Naive thymus-derived CD4-positive, alpha-beta T cell (primary cell): ENCODE measurements around the gene EME1. TPM values are rescaled to one million over a fixed set of nuclear protein-coding genes. Genes with fewer than 3 reads are reported as not detected.
"Not testable (repeated sequence)": the region's sequence is repeated elsewhere in the genome, so short reads cannot be mapped to it uniquely, and the experiment has no call there.

Experiments
- ATAC-seq: fragments of 150-1000 bp; cut with Tn5 transposase; 2 replicates; pipeline ENCODE4 v1.10.0; 2021; ENCODE audit warnings: mild to moderate bottlenecking, moderate library complexity
- CTCF ChIA-PET: fragments of 350-600 bp; sonication (Branson Sonifier 250); formaldehyde crosslinking; loops from one replicate; lab custom pipeline; 2021; ENCODE audit warnings: antibody characterized with exemption; lab: Charles Lee
- POLR2A ChIA-PET: fragments of 350-600 bp; sonication (Branson Sonifier 250); formaldehyde crosslinking; loops from one replicate; lab custom pipeline; 2021; ENCODE audit warnings: antibody characterized with exemption, inconsistent platforms; lab: Charles Lee
- DNase-seq, 9 donors: peaks; one replicate each; pipeline versions ENCODE4 v3.0.0 to v3.0.0-alpha.2; 2020 to 2022; ENCODE audit warnings: mixed read lengths in 1 of 9
- H3K27ac ChIP-seq: one replicate; pipeline ENCODE4 v1.7.0; 2013; ENCODE audit warnings: mild to moderate bottlenecking, low read depth, low read length, moderate library complexity
- H3K27me3 ChIP-seq, 2 donors: one replicate each; pipeline ENCODE4 v1.7.0; 2013; ENCODE audit warnings: low read length in 2 of 2, mild to moderate bottlenecking in 2 of 2, moderate library complexity in 2 of 2; ENCODE audit not compliant: control insufficient read depth in 2 of 2, insufficient read depth in 2 of 2
- H3K36me3 ChIP-seq, 3 experiments: 1 replicate in 2 of 3; 2 replicates in 1 of 3; pipeline ENCODE4 v1.7.0; 2013; ENCODE audit warnings: low read length in 3 of 3, mild to moderate bottlenecking in 3 of 3, moderate library complexity in 1 of 3; ENCODE audit not compliant: insufficient read depth in 3 of 3, control insufficient read depth in 2 of 3
- H3K4me1 ChIP-seq, 2 donors: one replicate each; pipeline ENCODE4 v1.7.0; 2013; ENCODE audit warnings: low read length in 2 of 2, mild to moderate bottlenecking in 2 of 2, moderate library complexity in 1 of 2; ENCODE audit not compliant: control insufficient read depth in 2 of 2, insufficient read depth in 2 of 2
- H3K4me3 ChIP-seq: 2 replicates; pipeline ENCODE4 v1.7.0; 2013; ENCODE audit warnings: mild to moderate bottlenecking, low read length
- H3K9me3 ChIP-seq, 3 experiments: 1 replicate in 2 of 3; 2 replicates in 1 of 3; pipeline ENCODE4 v1.7.0; 2013; ENCODE audit warnings: low read length in 3 of 3; ENCODE audit not compliant: control insufficient read depth in 2 of 3
- H3K27ac Mint-ChIP-seq, 9 donors: one replicate each; pipeline ENCODE4 v1.8.0; 2020 to 2022; ENCODE audit warnings: mixed read lengths in 9 of 9, mild to moderate bottlenecking in 8 of 9, moderate library complexity in 5 of 9, inconsistent platforms in 2 of 9
- H3K27me3 Mint-ChIP-seq, 5 donors: one replicate each; pipeline ENCODE4 v1.8.0; 2021 to 2022; ENCODE audit warnings: mixed read lengths in 5 of 5, mild to moderate bottlenecking in 1 of 5
- H3K36me3 Mint-ChIP-seq, 5 donors: one replicate each; pipeline ENCODE4 v1.8.0; 2020 to 2022; ENCODE audit warnings: mixed read lengths in 5 of 5, mild to moderate bottlenecking in 3 of 5, inconsistent platforms in 1 of 5
- H3K4me1 Mint-ChIP-seq, 7 donors: one replicate each; pipeline ENCODE4 v1.8.0; 2020 to 2022; ENCODE audit warnings: mixed read lengths in 7 of 7, mild to moderate bottlenecking in 3 of 7, inconsistent platforms in 1 of 7
- H3K4me3 Mint-ChIP-seq, 10 donors: one replicate each; pipeline ENCODE4 v1.8.0; 2020 to 2022; ENCODE audit warnings: mild to moderate bottlenecking in 10 of 10, mixed read lengths in 10 of 10, moderate library complexity in 6 of 10, inconsistent platforms in 2 of 10
- H3K9me3 Mint-ChIP-seq, 11 donors: one replicate each; pipeline ENCODE4 v1.8.0; 2020 to 2022; ENCODE audit warnings: mixed read lengths in 11 of 11, mild to moderate bottlenecking in 4 of 11, inconsistent platforms in 1 of 11, moderate library complexity in 1 of 11
- intact Hi-C, 2 donors: fragments of 100-400 bp; cut with micrococcal nuclease; formaldehyde crosslinking; loops; one replicate each; pipeline ENCODE4 v1.15.1; 2023
- polyA plus RNA-seq, 2 donors: library from polyadenylated mRNA; unstranded; fragments of 300-500 nt; fragmentation: Illumina TruSeq; gene quantifications; one replicate each; pipeline ENCODE4 v1.2.3, GENCODE V29; 2021
- total RNA-seq, 6 experiments: library from RNA in 5 of 6; stranded (reverse) in 5 of 6; gene quantifications; 1 replicate in 5 of 6; 2 replicates in 1 of 6; pipeline ENCODE4 v1.2.3 and lab custom pipeline; 2021 to 2026

EME1 gene
- total and polyA plus RNA-seq, 7 experiments from 2014 or later, result 0.61 to 17.5 (median 2.2) TPM; not detected in 2

- H3K4me3 ChIP-seq, result no peak overlapping the region
- no peaks in the 10 kb centered on the region for H3K36me3 ChIP-seq
- H3K4me3 Mint-ChIP-seq, result no peak overlapping the region
- intact Hi-C loops, result no loop called here
- peaks cover 0 to 37% (median 0%) of the 10 kb centered on the region in 5 donors for H3K27me3 Mint-ChIP-seq
- no peak overlapping the region for H3K27ac Mint-ChIP-seq
- no peaks in the 10 kb centered on the region for H3K4me1 Mint-ChIP-seq
- H3K9me3 ChIP-seq, result no peaks in the 10 kb centered on the region
- no peak overlapping the region for H3K27ac ChIP-seq
- no peaks in the 10 kb centered on the region for H3K27me3 ChIP-seq
- ChIA-PET CTCF (no interaction called here), POLR2A (interaction anchor here (0.6 kb wide), 1 partner anchor 14 kb away, joined by 3 read pairs; no protein-coding TSS in a partner anchor)
- H3K9me3 Mint-ChIP-seq, result peaks cover 0 to 5% (median 0%) of the 10 kb centered on the region in 11 donors
- no peak for DNase-seq
- H3K4me1 ChIP-seq, result no peaks in the 10 kb centered on the region
- ATAC-seq, result no peak
- H3K36me3 Mint-ChIP-seq, result no peaks in the 10 kb centered on the region
These were observed 39.2 kb downstream of the EME1 start for GRCh38 chr17:50412188-50412732.

GRCh38 chr17:50414808-50415207 is 41.8 kb downstream of the EME1 start:
- CTCF ChIA-PET, result no interaction called here
- Histone ChIP-seq H3K27me3 (no peaks in the 10 kb centered on the region), H3K4me3 (no peak overlapping the region), H3K27ac (no peak overlapping the region), H3K36me3 (no peaks in the 10 kb centered on the region), H3K4me1 (no peaks in the 10 kb centered on the region), H3K9me3 (peaks cover 0 to 3% (median 0%) of the 10 kb centered on the region in 3 experiments)
- Mint-ChIP-seq H3K4me1 (peaks cover under 1 to 7% (median 3%) of the 10 kb centered on the region in 7 donors), H3K27ac (no peak overlapping the region), H3K36me3 (peaks cover 0 to 7% (median 4%) of the 10 kb centered on the region in 5 donors), H3K27me3 (peaks cover 0 to 42% (median 0%) of the 10 kb centered on the region in 5 donors), H3K4me3 (no peak overlapping the region), H3K9me3 (peaks cover 2 to 11% (median 7%) of the 10 kb centered on the region in 11 donors)
- no peak for DNase-seq
- no peak for ATAC-seq
- POLR2A ChIA-PET, result no interaction called here
- intact Hi-C loops, result no loop called here

GRCh38 chr17:50419577-50419976 is 46.5 kb downstream of the EME1 start:
- H3K27me3 ChIP-seq, CTCF ChIA-PET, H3K36me3 ChIP-seq, H3K9me3 Mint-ChIP-seq, H3K36me3 Mint-ChIP-seq, intact Hi-C loops, H3K9me3 ChIP-seq, H3K27ac ChIP-seq, ATAC-seq, H3K4me3 ChIP-seq, DNase-seq: not testable (repeated sequence)
- peaks cover 0 to 23% (median 0%) of the 10 kb centered on the region in 5 donors for H3K27me3 Mint-ChIP-seq
- H3K4me1 ChIP-seq, result peaks cover 9 to 12% of the 10 kb centered on the region in 2 donors
- H3K4me1 Mint-ChIP-seq, result peaks cover 7 to 41% (median 20%) of the 10 kb centered on the region in 7 donors
- POLR2A ChIA-PET, result interaction anchor here (0.6 to 2.0 kb wide), 2 partner anchors 18 to 22 kb away, joined by 3 to 5 read pairs; partner anchors contain the start of gene LRRC59
- peak overlapping the region in 3 of 10 donors; percentile 0 to 19 (median 16) for H3K4me3 Mint-ChIP-seq
- H3K27ac Mint-ChIP-seq, result peak overlapping the region in 6 of 9 donors; percentile 2 to 63 (median 48)

- ChIA-PET CTCF (interaction anchor here (0.7 kb wide), 1 partner anchor 207 kb away, joined by 3 read pairs; no protein-coding TSS in a partner anchor), POLR2A (interaction anchor here (0.6 to 2.0 kb wide), 3 partner anchors 12 to 23 kb away, joined by 3 to 5 read pairs (median 3); partner anchors contain the start of gene LRRC59)
- no peaks in the 10 kb centered on the region for H3K27me3 ChIP-seq
- Mint-ChIP-seq H3K4me1 (peaks cover 8 to 47% (median 26%) of the 10 kb centered on the region in 7 donors), H3K9me3 (peaks cover 2 to 9% (median 7%) of the 10 kb centered on the region in 11 donors), H3K36me3 (peaks cover 0 to 7% (median 4%) of the 10 kb centered on the region in 5 donors), H3K27me3 (peaks cover 0 to 20% (median 0%) of the 10 kb centered on the region in 5 donors), H3K4me3 (peak overlapping the region in 6 of 10 donors; percentile 33 to 94 (median 83)), H3K27ac (peak overlapping the region; percentile 45 to 97 (median 91))
- peaks cover 0 to 3% (median 0%) of the 10 kb centered on the region in 3 experiments for H3K9me3 ChIP-seq
- peaks cover 15 to 17% of the 10 kb centered on the region in 2 donors for H3K4me1 ChIP-seq
- no peaks in the 10 kb centered on the region for H3K36me3 ChIP-seq
- no peak for ATAC-seq
- peak overlapping the region; percentile 72 for H3K27ac ChIP-seq
- no peak for DNase-seq
- intact Hi-C loops, result loop anchor here (1.0 kb wide), 2 partner anchors 23 to 59 kb away; partner anchors contain the start of gene LRRC59 (in 2 of the 2)
- H3K4me3 ChIP-seq, result peak overlapping the region; percentile 8
These were observed 47.5 kb downstream of the EME1 start for GRCh38 chr17:50420419-50421112.

- POLR2A ChIA-PET, result interaction anchor here (1.0 to 2.0 kb wide), 4 partner anchors 11 to 58 kb away, joined by 3 to 7 read pairs (median 6); partner anchors contain the start of gene LRRC59
- Mint-ChIP-seq H3K36me3 (peaks cover 0 to 7% (median 4%) of the 10 kb centered on the region in 5 donors), H3K9me3 (peaks cover 2 to 9% (median 7%) of the 10 kb centered on the region in 11 donors)
These were observed 48.5 kb downstream of the EME1 start for GRCh38 chr17:50421308-50422051.

More at GRCh38 chr17:50421308-50422051, 48.5 kb downstream of the EME1 start:
- Histone ChIP-seq H3K4me1 (peaks cover 18 to 20% of the 10 kb centered on the region in 2 donors), H3K9me3 (peaks cover 0 to 3% (median 0%) of the 10 kb centered on the region in 3 experiments), H3K4me3 (peak overlapping the region; percentile 50), H3K27ac (peak overlapping the region; percentile 72), H3K36me3 (no peaks in the 10 kb centered on the region), H3K27me3 (no peaks in the 10 kb centered on the region)
- peaks cover 10 to 50% (median 29%) of the 10 kb centered on the region in 7 donors for H3K4me1 Mint-ChIP-seq
- intact Hi-C loops, result loop anchor here (1.0 kb wide), 2 partner anchors 24 to 58 kb away; partner anchors contain the start of gene LRRC59 (in 2 of the 2)
- ATAC-seq, result no peak
- CTCF ChIA-PET, result interaction anchor here (0.7 to 1.4 kb wide), 3 partner anchors 24 to 64 kb away, joined by 3 to 4 read pairs (median 4); partner anchors contain the start of genes LRRC59 and RSAD1
- peak in 5 of 9 donors; percentile 16 to 35 (median 26) for DNase-seq
- H3K27me3 Mint-ChIP-seq, result peaks cover 0 to 16% (median 0%) of the 10 kb centered on the region in 5 donors
- peak overlapping the region; percentile 76 to 97 (median 91) for H3K27ac Mint-ChIP-seq
- peak overlapping the region; percentile 62 to 94 (median 83) for H3K4me3 Mint-ChIP-seq
